Sigmoid colon (tissue), 4 donors: ENCODE measurements around the gene FAM131C.

ENCODE experiments used
- CTCF ChIP-seq, 4 experiments: fragments of 450-650 bp in 3 of 4; fragments of 200-600 bp in 1 of 4; IDR thresholded peaks; one replicate each; pipeline ENCODE4 v1.5.1; 2016 to 2019; ENCODE audit warnings: antibody characterized with exemption in 4 of 4, mild to moderate bottlenecking in 3 of 4, moderate library complexity in 2 of 4
- POLR2A ChIP-seq, 2 donors: fragments of 450-650 bp; IDR thresholded peaks; one replicate each; pipeline ENCODE4 v1.6.1; 2016; ENCODE audit warnings: antibody characterized with exemption in 2 of 2, mild to moderate bottlenecking in 2 of 2, moderate library complexity in 2 of 2
- POLR2AphosphoS5 ChIP-seq, 4 donors: sonication (generic); formaldehyde crosslinking; IDR thresholded peaks; one replicate each; pipeline ENCODE4 v1.6.1; 2017; ENCODE audit warnings: antibody characterized with exemption in 4 of 4

DNA sequence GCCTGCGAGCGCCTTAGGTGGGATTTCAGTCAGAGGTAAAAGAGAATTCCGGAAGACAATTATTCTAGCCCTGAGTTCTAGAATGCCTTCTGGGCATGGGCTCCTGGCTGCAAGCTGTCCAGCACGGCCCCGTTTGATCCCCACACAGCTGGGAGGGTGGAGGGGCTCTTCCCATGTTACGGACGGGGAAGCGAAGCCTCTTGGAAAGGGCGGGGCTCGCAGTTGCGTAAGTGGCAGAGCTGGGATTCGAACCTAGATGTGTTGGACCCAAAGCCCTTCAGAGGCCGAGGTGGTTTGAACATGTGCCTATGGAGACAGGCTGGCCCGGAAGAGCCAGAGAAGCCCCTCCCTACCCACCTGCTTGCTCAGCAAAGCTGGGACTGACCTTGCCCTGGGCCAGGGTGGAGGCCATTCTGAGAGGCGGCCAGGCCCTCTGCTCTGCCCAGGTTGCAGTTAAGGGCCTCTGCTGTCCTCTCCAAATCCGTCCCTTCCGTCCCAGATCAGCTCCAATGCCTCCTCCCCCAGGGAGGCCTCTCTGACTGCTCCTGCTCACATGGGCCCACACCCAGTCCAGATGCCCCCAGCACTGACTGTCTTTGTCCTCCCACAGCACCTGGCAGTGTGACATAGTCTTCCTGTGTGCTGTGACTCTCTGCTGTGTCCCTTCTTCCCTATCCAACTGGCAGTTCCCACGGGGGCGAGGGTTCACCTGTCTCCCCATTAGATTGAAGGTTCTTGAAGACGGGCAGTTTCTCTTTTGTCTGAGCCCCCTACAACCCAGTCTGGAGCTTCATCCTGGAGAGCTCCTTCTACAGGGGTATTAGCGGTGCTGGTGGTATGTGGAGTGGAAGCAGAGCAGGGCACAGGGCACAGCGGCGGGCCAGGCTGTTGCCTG lies 54.5 kb downstream of the FAM131C start:
- TF ChIP-seq CTCF (IDR thresholded peaks at IDR 0.05), result no peak
- TF ChIP-seq POLR2A (IDR thresholded peaks at IDR 0.05), result no peak
- TF ChIP-seq POLR2AphosphoS5 (IDR thresholded peaks at IDR 0.05), result peak in 2 of 4 donors; percentile 32 to 44
